GM23338 (cell line): ENCODE measurements around the gene OSBPL5. TPM values are rescaled to one million over a fixed set of nuclear protein-coding genes. Genes with fewer than 3 reads are reported as not detected.

Experiments used
- ATAC-seq: fragments of 200-7000 bp; cut with Tn5 transposase; 3 replicates; pipeline ENCODE4 v1.9.1; 2020
- DNase-seq: peaks from one replicate; pipeline ENCODE4 v3.0.0-alpha.2; 2015; ENCODE audit warnings: low spot score
- H2AFZ ChIP-seq: fragments of 200-600 bp; sonication (generic); 2 replicates; pipeline ENCODE4 v1.8.0; 2016; ENCODE audit warnings: antibody characterized with exemption, mild to moderate bottlenecking, moderate library complexity
- H3F3A ChIP-seq: fragments of 200-600 bp; sonication (generic); replicated peaks from 2 replicates; pipeline ENCODE4 v1.8.0; 2017; ENCODE audit warnings: antibody characterized with exemption, mixed run types, low read depth
- H3K27ac ChIP-seq: fragments of 200-600 bp; sonication (generic); 2 replicates; pipeline ENCODE4 v1.6.1; 2016; ENCODE audit warnings: low read depth
- H3K27me3 ChIP-seq: fragments of 200-600 bp; sonication (generic); 2 replicates; pipeline ENCODE4 v1.8.0; 2016; ENCODE audit warnings: mild to moderate bottlenecking, mixed run types, moderate library complexity; ENCODE audit not compliant: insufficient read depth
- H3K36me3 ChIP-seq: fragments of 200-600 bp; sonication (generic); 2 replicates; pipeline ENCODE4 v1.8.0; 2016; ENCODE audit warnings: mild to moderate bottlenecking; ENCODE audit not compliant: insufficient read depth
- H3K4me1 ChIP-seq: fragments of 200-600 bp; sonication (generic); 2 replicates; pipeline ENCODE4 v1.8.0; 2016; ENCODE audit warnings: mild to moderate bottlenecking, moderate library complexity; ENCODE audit not compliant: insufficient read depth
- H3K4me2 ChIP-seq: fragments of 200-600 bp; sonication (generic); 2 replicates; pipeline ENCODE4 v1.7.1; 2017; ENCODE audit warnings: mixed run types
- H3K4me3 ChIP-seq: fragments of 200-600 bp; sonication (generic); 2 replicates; pipeline ENCODE4 v1.6.1; 2016; ENCODE audit warnings: mixed run types
- H3K79me2 ChIP-seq: fragments of 200-600 bp; sonication (generic); replicated peaks from 2 replicates; pipeline ENCODE4 v1.8.0; 2017; ENCODE audit warnings: mild to moderate bottlenecking; ENCODE audit not compliant: insufficient read depth
- H3K9me2 ChIP-seq: fragments of 200-600 bp; sonication (generic); 2 replicates; pipeline ENCODE4 v1.8.0; 2017; ENCODE audit not compliant: insufficient read depth
- H4K20me1 ChIP-seq: fragments of 200-600 bp; sonication (generic); replicated peaks from 2 replicates; pipeline ENCODE4 v1.8.0; 2017; ENCODE audit warnings: mild to moderate bottlenecking; ENCODE audit not compliant: insufficient read depth
- H3K27ac Mint-ChIP-seq: 2 replicates; pipeline ENCODE4 v1.8.0; 2020; ENCODE audit warnings: inconsistent platforms, mild to moderate bottlenecking, moderate library complexity, mixed read lengths
- H3K27me3 Mint-ChIP-seq: 3 replicates; pipeline ENCODE4 v1.8.0; 2022; ENCODE audit warnings: low read depth, mild to moderate bottlenecking, moderate library complexity, mixed read lengths, inconsistent platforms; ENCODE audit not compliant: insufficient read depth, poor library complexity
- H3K36me3 Mint-ChIP-seq: 3 replicates; pipeline ENCODE4 v1.8.0; 2021; ENCODE audit warnings: low read depth, mild to moderate bottlenecking, inconsistent platforms, moderate library complexity, mixed read lengths
- H3K4me1 Mint-ChIP-seq: 3 replicates; pipeline ENCODE4 v1.8.0; 2020; ENCODE audit warnings: mild to moderate bottlenecking, inconsistent platforms, mixed read lengths
- H3K4me3 Mint-ChIP-seq: 3 replicates; pipeline ENCODE4 v1.8.0; 2021; ENCODE audit warnings: moderate library complexity, mild to moderate bottlenecking, inconsistent platforms, mixed read lengths
- H3K9me3 Mint-ChIP-seq: 3 replicates; pipeline ENCODE4 v1.8.0; 2020; ENCODE audit warnings: moderate library complexity, mild to moderate bottlenecking, inconsistent platforms, mixed read lengths
- CREB1 ChIP-seq: fragments of 250-450 bp; sonication (Bioruptor Pico); IDR thresholded peaks from 2 replicates; pipeline ENCODE4 v1.5.0; 2020; ENCODE audit warnings: low read depth, mild to moderate bottlenecking, moderate library complexity
- CTCF ChIP-seq, 2 experiments: fragments of 200-600 bp in 1 of 2; sonication (generic) in 1 of 2; conservative IDR thresholded peaks; 2 replicates each; pipeline versions ENCODE4 v1.5.1 to v1.6.1; 2016 to 2017; ENCODE audit warnings: antibody characterized with exemption in 2 of 2, low read depth in 2 of 2, mild to moderate bottlenecking in 2 of 2, moderate library complexity in 1 of 2
- EZH2 ChIP-seq: fragments of 200-600 bp; sonication (generic); IDR thresholded peaks from one replicate; pipeline ENCODE4 v1.8.0; 2017; ENCODE audit warnings: antibody characterized with exemption, mild to moderate bottlenecking, low read depth; ENCODE audit not compliant: unreplicated experiment
- JUNB ChIP-seq: IDR thresholded peaks from one replicate; pipeline ENCODE4 v1.6.1; 2016; ENCODE audit warnings: antibody characterized with exemption; ENCODE audit not compliant: unreplicated experiment
- NANOG ChIP-seq: IDR thresholded peaks from 2 replicates; pipeline ENCODE4 v1.6.1; 2016; ENCODE audit warnings: antibody characterized with exemption, borderline replicate concordance
- POLR2AphosphoS5 ChIP-seq: IDR thresholded peaks from 2 replicates; pipeline ENCODE4 v1.6.1; 2016; ENCODE audit warnings: antibody characterized with exemption, low read depth
- REST ChIP-seq: IDR thresholded peaks from one replicate; pipeline ENCODE4 v1.6.1; 2018; ENCODE audit warnings: antibody characterized with exemption; ENCODE audit not compliant: unreplicated experiment
- STAT1 ChIP-seq: IDR thresholded peaks from one replicate; pipeline ENCODE4 v1.6.1; 2016; ENCODE audit warnings: antibody characterized with exemption; ENCODE audit not compliant: unreplicated experiment
- ZNF114 ChIP-seq: fragments of 250-450 bp; sonication (Bioruptor Pico); IDR thresholded peaks from 2 replicates; pipeline ENCODE4 v1.5.0; 2020; ENCODE audit warnings: mild to moderate bottlenecking, moderate library complexity
- ZNF331 ChIP-seq: fragments of 250-450 bp; sonication (Bioruptor Pico); IDR thresholded peaks from 2 replicates; pipeline ENCODE4 v1.5.0; 2020; ENCODE audit warnings: low read depth, mild to moderate bottlenecking, moderate library complexity
- polyA plus RNA-seq: library from polyadenylated mRNA; unstranded; fragments of >200 nt; fragmentation: Nextera tagmentation; extraction: Ambion mirVana; gene quantifications from 2 replicates; pipeline ENCODE4 v1.2.1, GENCODE V29; 2016
- total RNA-seq: library from RNA; depleted of rRNA; stranded (reverse); fragments of >200 nt; shearing (Covaris generic); gene quantifications from 2 replicates; pipeline ENCODE4 v1.2.3, GENCODE V29; 2014
- TF ChIP-seq, protein P1 (sequence below): IDR thresholded peaks from 2 replicates; pipeline ENCODE4 v1.6.1; 2016; ENCODE audit warnings: antibody characterized with exemption

Gene OSBPL5
- total and polyA plus RNA-seq, 2 experiments from 2014 or later, result 2.7 to 12.0 TPM

DNA sequence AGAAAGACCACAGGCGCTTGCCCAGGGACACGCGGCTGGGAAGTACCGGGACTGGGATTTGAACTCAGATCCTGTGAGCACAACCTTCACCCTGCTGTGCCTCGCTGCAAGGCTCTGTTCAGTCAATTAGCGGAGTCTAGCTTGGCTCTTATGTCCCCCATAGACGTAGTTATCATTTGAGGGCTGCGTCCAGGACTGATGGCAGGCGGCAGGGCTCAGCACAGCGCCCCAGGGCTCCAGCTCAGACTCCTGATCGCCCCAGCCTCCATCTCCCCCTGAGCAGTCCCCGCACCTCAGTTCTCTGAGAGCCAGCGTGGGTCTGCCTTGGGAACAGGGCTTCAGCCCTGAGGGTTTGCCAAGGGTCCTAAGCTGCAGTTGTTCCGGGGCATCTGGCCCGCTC lies 33.7 kb upstream of the OSBPL5 start:
- Histone ChIP-seq H3K27ac (no peak overlapping the region), H3K27me3 (peaks cover 22% of the 10 kb centered on the region), H3K9me2 (no peaks in the 10 kb centered on the region), H3K4me3 (no peak overlapping the region), H3K4me1 (no peaks in the 10 kb centered on the region), H3F3A (no peaks in the 10 kb centered on the region), H4K20me1 (no peaks in the 10 kb centered on the region), H2AFZ (no peak overlapping the region), H3K4me2 (no peak overlapping the region), H3K79me2 (no peaks in the 10 kb centered on the region), H3K36me3 (no peaks in the 10 kb centered on the region)
- ATAC-seq (no peak), DNase-seq (no peak)
- Mint-ChIP-seq H3K36me3 (no peaks in the 10 kb centered on the region), H3K4me3 (no peak overlapping the region), H3K27ac (no peak overlapping the region), H3K27me3 (peaks cover 30% of the 10 kb centered on the region), H3K4me1 (peaks cover 13% of the 10 kb centered on the region), H3K9me3 (no peaks in the 10 kb centered on the region)
- TF ChIP-seq CREB1 (CRISPR knock-in tag) (no peak), JUNB (no peak), STAT1 (no peak), CTCF (conservative IDR thresholded peaks at IDR 0.05; ENCODE audit: low read depth in 2 of 2) (no peak), ZNF114 (no peak), POLR2AphosphoS5 (no peak), REST (no peak), NANOG (no peak), EZH2 (no peak), ZNF331 (CRISPR knock-in tag) (no peak)
- TF ChIP-seq, protein P1, sequence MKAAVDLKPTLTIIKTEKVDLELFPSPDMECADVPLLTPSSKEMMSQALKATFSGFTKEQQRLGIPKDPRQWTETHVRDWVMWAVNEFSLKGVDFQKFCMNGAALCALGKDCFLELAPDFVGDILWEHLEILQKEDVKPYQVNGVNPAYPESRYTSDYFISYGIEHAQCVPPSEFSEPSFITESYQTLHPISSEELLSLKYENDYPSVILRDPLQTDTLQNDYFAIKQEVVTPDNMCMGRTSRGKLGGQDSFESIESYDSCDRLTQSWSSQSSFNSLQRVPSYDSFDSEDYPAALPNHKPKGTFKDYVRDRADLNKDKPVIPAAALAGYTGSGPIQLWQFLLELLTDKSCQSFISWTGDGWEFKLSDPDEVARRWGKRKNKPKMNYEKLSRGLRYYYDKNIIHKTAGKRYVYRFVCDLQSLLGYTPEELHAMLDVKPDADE, result no peak
